Renal cortex interstitium (tissue), 11 donors: Measurements from ENCODE around the gene ACTL7B. TPM values are rescaled to one million over a fixed set of nuclear protein-coding genes. Genes with fewer than 3 reads are reported as not detected.

Experiments
- DNase-seq, 11 donors: peaks; one replicate each; pipeline ENCODE4 v3.0.0-alpha.2; 2013; ENCODE audit warnings: low read depth in 9 of 11, low spot score in 4 of 11; ENCODE audit errors: extremely low read depth in 1 of 11
- polyA plus RNA-seq, 3 donors: library from polyadenylated mRNA; unstranded; fragments of 120-200 nt; gene quantifications; one replicate each; pipeline ENCODE4 v1.2.1, GENCODE V29; 2013; ENCODE audit not compliant: insufficient read length in 3 of 3

The ACTL7B gene
- polyA plus RNA-seq, 3 donors = not detected

DNA sequence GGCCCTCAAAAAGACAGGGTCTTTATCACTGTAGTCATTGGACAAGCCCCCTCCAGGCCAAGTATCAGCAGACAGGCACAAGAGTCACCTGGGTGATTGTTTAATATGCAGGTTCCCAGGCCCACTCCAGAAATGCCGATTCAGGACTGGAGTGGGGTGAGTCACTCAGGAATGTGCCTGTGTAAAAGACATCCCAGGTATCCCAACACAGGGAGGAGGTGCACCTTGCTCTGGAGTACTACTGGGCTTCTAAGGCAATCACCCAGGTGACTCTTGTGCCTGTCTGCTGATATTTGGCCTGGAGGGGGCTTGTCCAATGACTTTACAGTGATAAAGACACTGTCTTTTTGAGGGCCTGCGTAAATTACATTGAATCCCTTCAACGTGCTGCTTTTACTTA is 40.6 kb downstream of the ACTL7B start:
- DNase-seq = no peak

DNA sequence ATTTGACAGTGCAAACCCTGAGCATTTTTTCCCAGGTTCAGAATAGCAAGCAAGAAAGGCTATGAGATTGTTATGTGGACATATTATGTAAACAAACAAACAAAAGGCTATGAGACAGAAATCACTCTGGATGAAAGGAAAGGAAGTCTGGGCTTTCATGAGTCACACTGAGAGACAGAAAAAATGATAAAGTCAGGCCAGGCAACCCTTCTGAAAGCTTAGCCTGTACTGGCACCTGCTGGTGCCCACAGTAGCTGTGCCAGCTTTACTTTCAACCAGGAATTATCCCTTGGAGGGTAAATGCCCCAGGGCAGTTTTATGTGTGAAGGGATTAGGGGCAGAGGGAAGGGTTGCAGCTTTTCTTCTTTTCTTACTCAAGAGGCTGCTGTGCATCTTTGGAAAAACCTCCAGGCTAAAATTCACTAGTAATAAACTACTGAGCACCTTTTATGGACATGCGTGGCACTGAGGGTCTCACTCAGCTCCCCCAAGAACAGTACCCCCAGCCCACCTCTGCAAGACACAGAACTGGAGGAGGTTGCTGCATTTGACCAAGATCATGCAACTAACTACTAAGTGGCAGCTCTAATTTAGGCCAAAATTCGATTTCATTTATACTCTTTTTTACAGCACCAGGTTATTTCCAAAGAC is 41.7 kb downstream of the ACTL7B start:
- DNase-seq = no peak

DNA sequence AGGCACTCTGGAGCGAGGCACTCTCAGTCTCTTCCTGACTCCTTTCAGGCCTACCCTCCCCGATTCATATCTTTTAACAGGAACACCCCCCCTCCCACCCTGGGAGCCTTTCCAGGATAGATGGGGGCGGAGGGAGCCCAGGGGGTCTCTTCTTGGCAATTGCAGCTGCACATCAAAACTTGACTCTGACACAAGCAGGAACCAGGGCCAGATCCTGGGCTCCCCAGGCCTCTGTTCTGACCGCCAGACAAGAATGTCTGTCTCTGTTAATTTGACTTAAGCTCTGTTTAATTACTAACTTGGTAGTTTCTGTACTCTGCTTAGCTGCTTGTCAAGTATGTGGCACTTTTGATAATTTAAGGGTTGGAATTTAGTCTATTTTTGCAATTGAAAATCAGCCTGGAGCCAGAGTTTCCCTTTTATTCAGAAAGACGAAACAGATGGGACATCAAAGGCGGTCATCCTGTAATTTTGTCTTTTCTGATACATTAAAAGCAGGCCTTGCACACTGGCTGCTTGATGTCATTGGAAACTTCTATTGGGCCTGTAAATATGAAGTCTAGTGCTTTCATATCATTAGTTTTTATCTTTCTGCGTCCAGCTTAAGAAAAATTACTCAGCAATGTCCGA is 43.3 kb downstream of the ACTL7B start:
- peak in 2 of 11 donors; percentile 5 to 29 for DNase-seq

DNA sequence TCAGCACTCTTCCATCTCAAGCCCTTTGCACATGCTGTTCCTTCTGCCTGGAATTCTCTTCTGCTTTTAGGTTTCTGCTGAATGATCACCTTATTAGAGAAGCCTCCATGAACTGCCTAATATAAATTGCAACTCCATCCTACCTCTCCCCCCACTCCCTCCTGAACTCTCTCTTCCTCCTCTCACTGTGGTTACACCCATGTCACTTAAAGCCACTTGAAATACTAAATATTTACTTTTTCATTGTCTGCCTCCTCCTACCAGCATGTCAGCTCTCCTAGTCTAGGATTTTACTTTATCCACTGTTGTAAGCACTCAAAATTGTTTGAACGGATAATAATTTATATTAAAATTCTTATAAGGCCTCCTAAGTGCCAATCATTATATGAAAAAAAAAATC is 43.8 kb downstream of the ACTL7B start:
- no peak for DNase-seq

DNA sequence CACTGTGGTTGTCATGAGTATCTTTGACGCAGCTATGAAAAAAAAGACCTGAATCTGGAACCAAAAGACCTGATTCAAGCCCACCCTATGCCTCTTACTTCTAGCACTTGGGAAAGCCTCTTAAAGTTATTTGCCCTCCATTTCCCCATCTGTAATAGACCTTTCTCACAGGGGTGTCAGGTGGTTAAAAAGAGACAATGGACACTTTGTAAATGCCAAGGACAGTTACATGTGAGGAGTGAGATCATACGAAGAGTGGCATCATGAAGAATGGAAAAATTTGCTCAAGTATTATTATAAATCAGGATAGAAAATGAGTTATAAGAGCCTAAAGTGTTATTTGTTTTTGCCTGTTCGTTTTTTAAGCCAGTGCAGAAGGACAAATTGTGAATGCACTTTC is 46.5 kb downstream of the ACTL7B start:
- DNase-seq = no peak

Other genes starting within 250 kb of the ACTL7B start
- gene ACTL7A, start 6.3 kb upstream of the ACTL7B start, polyA plus RNA-seq = not detected
- gene ELP1, start 78.1 kb upstream of the ACTL7B start, polyA plus RNA-seq = 10 to 100 TPM; 41.6 to 50.8 (median 44.8) TPM
- 10 to 100 TPM; 30.0 to 35.7 (median 35.5) TPM for gene ABITRAM, start 78.4 kb upstream of the ACTL7B start, polyA plus RNA-seq
- 10 to 100 TPM; 54.7 to 68.5 (median 63.8) TPM for gene CTNNAL1, start 157.5 kb upstream of the ACTL7B start, polyA plus RNA-seq